ENCODE data around the gene ARHGAP15.

DNA sequence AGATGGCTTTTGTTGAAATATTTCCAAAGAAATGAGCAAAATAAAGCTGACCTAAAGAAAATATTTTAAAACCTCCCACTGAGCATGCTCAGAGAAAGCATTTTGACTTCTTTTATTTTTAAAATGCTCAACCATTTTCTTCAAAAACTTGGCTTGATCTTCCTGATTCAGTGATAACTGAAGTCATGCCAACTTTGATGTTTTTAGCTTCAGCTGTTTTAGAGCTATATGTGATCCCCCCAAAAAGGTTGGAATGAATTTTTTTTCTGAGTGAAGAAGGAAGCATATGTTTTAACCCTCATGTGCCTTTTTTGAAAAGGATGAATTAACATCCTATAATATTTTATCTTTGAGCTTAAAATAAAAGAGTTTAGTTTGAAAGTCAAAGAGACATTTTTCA lies 612.0 kb downstream of the ARHGAP15 start:
- TF ChIP-seq ZNF274 (IDR thresholded peaks at IDR 0.05; ENCODE audit: low read depth, low read length) (no peak), SUZ12 (IDR thresholded peaks at IDR 0.05; ENCODE audit: extremely low read depth, insufficient read depth, insufficient read length) (no peak), YY1 (IDR thresholded peaks at IDR 0.05; ENCODE audit: insufficient read depth, insufficient read length) (no peak)

All from NT2/D1 (cell line).